SU-DHL-6 (cell line): ENCODE results near the gene FOXF2.

Experiments used
- EZH2phosphoT487 ChIP-seq: fragments of 200-600 bp; sonication (generic), shearing (Covaris generic); conservative IDR thresholded peaks from 2 replicates; pipeline ENCODE4 v1.6.1; 2018; ENCODE audit warnings: mild to moderate bottlenecking, antibody characterized with exemption, low read length, moderate library complexity, mixed read lengths
- TF ChIP-seq, protein P1 (sequence below): fragments of 200-600 bp; sonication (generic); IDR thresholded peaks from one replicate; pipeline ENCODE4 v1.5.1; 2017; ENCODE audit warnings: antibody characterized with exemption, mild to moderate bottlenecking, low read length, moderate library complexity; ENCODE audit not compliant: insufficient read depth, poor library complexity, severe bottlenecking

DNA sequence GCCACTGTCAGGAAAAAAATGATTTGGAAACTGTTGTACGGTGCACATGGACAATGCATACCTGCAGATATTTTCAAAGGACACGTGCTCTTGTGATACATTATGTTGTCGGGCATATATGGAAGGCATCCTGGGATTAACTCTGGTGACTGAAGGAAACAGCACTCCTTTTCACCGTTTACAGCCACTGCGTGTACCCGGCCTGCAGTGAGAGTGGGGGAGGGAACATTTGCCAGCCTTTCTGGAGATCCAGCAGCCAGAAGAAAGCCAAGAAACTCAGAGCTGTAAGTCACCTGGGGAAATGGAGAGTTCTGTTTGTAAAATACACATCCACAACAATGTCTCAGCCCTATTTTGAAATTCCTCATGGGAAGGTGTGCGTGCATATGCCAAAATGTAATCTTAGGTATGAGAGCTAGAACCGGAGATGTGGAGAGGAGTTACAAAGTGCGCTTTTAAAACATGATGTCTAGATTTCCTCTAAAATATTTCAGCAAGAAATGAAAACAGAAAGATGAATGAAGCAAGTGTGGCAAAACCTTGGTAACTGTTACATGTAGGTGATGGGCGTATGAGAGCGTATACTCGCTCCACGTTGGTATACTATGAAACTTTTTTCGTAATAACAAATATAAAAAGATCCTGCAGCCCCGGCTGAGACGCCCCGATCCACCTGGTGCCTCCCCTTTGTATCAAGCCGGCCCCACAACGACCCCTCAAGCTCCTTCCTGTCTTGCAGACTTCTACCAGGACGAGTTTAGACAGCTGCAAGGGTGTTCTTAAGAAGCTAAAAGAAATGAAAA lies 8.6 kb upstream of the FOXF2 start:
- TF ChIP-seq, protein P1, sequence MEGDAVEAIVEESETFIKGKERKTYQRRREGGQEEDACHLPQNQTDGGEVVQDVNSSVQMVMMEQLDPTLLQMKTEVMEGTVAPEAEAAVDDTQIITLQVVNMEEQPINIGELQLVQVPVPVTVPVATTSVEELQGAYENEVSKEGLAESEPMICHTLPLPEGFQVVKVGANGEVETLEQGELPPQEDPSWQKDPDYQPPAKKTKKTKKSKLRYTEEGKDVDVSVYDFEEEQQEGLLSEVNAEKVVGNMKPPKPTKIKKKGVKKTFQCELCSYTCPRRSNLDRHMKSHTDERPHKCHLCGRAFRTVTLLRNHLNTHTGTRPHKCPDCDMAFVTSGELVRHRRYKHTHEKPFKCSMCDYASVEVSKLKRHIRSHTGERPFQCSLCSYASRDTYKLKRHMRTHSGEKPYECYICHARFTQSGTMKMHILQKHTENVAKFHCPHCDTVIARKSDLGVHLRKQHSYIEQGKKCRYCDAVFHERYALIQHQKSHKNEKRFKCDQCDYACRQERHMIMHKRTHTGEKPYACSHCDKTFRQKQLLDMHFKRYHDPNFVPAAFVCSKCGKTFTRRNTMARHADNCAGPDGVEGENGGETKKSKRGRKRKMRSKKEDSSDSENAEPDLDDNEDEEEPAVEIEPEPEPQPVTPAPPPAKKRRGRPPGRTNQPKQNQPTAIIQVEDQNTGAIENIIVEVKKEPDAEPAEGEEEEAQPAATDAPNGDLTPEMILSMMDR, result no peak
- no peak for TF ChIP-seq EZH2phosphoT487
